KOPT-K1 (cell line): ENCODE data around the gene VMP1.

Source experiments
- H3K27ac ChIP-seq: fragments of 200-600 bp; sonication (generic); 2 replicates; pipeline ENCODE4 v1.5.1; 2016; ENCODE audit warnings: antibody characterized with exemption, mild to moderate bottlenecking, low read depth, low read length; ENCODE audit not compliant: poor library complexity, severe bottlenecking
- H3K36me3 ChIP-seq: fragments of 200-600 bp; sonication (generic); 2 replicates; pipeline ENCODE4 v1.5.1; 2017; ENCODE audit warnings: antibody characterized with exemption, mild to moderate bottlenecking, low read length, moderate library complexity; ENCODE audit not compliant: insufficient read depth
- H3K9me3 ChIP-seq: fragments of 200-600 bp; sonication (generic); 2 replicates; pipeline ENCODE4 v1.5.1; 2017; ENCODE audit warnings: antibody characterized with exemption, low read length, mild to moderate bottlenecking; ENCODE audit not compliant: insufficient read depth, poor library complexity, severe bottlenecking

Gene VMP1

GRCh38 chr17:59727817-59728533, 20.5 kb downstream of the VMP1 start:
- H3K36me3 ChIP-seq, result peaks cover 4% of the 10 kb centered on the region; the same call in 1 of the 2 replicates

GRCh38 chr17:59730268-59730834, 22.9 kb downstream of the VMP1 start:
- no peak overlapping the region for H3K27ac ChIP-seq

More at GRCh38 chr17:59727817-59728533, 20.5 kb downstream of the VMP1 start:
- Histone ChIP-seq H3K9me3 (no peaks in the 10 kb centered on the region), H3K27ac (no peak overlapping the region)

GRCh38 chr17:59733697-59734096, 26.2 kb downstream of the VMP1 start:
- Histone ChIP-seq H3K27ac (no peak overlapping the region), H3K36me3 (peaks cover 41% of the 10 kb centered on the region), H3K9me3 (no peaks in the 10 kb centered on the region)

More at GRCh38 chr17:59730268-59730834, 22.9 kb downstream of the VMP1 start:
- Histone ChIP-seq H3K36me3 (peaks cover 21% of the 10 kb centered on the region), H3K9me3 (no peaks in the 10 kb centered on the region)

GRCh38 chr17:59734226-59734625, 26.8 kb downstream of the VMP1 start:
- Histone ChIP-seq H3K36me3 (peaks cover 46% of the 10 kb centered on the region), H3K27ac (no peak overlapping the region), H3K9me3 (no peaks in the 10 kb centered on the region)

GRCh38 chr17:59737324-59737723, 29.9 kb downstream of the VMP1 start:
- Histone ChIP-seq H3K36me3 (peaks cover 54% of the 10 kb centered on the region), H3K27ac (no peak overlapping the region)

GRCh38 chr17:59743842-59744241, 36.4 kb downstream of the VMP1 start:
- Histone ChIP-seq H3K9me3 (peaks cover 15% of the 10 kb centered on the region), H3K36me3 (peaks cover 27% of the 10 kb centered on the region), H3K27ac (no peak overlapping the region)

More at GRCh38 chr17:59737324-59737723, 29.9 kb downstream of the VMP1 start:
- H3K9me3 ChIP-seq, result no peaks in the 10 kb centered on the region

GRCh38 chr17:59745040-59745439, 37.6 kb downstream of the VMP1 start:
- Histone ChIP-seq H3K36me3 (peaks cover 20% of the 10 kb centered on the region), H3K9me3 (peaks cover 15% of the 10 kb centered on the region), H3K27ac (no peak overlapping the region)

- H3K36me3 ChIP-seq, result peaks cover 19% of the 10 kb centered on the region
- H3K9me3 ChIP-seq, result peaks cover 15% of the 10 kb centered on the region
- no peak overlapping the region for H3K27ac ChIP-seq
These were observed 39.5 kb downstream of the VMP1 start for GRCh38 chr17:59746849-59747445.

GRCh38 chr17:59748591-59748990, 41.1 kb downstream of the VMP1 start:
- H3K36me3 ChIP-seq, result peaks cover 6% of the 10 kb centered on the region
- no peak overlapping the region for H3K27ac ChIP-seq
- peaks cover 4% of the 10 kb centered on the region for H3K9me3 ChIP-seq

- Histone ChIP-seq H3K9me3 (no peaks in the 10 kb centered on the region), H3K27ac (no peak overlapping the region), H3K36me3 (peaks cover 24% of the 10 kb centered on the region; the same call in 1 of the 2 replicates)
These were observed 44.5 kb downstream of the VMP1 start for GRCh38 chr17:59751955-59752413.

GRCh38 chr17:59752446-59752845, 45.0 kb downstream of the VMP1 start:
- H3K27ac ChIP-seq, result no peak overlapping the region
- no peaks in the 10 kb centered on the region for H3K9me3 ChIP-seq
- peaks cover 25% of the 10 kb centered on the region; the same call in 1 of the 2 replicates for H3K36me3 ChIP-seq

- Histone ChIP-seq H3K36me3 (peaks cover 29% of the 10 kb centered on the region), H3K9me3 (no peaks in the 10 kb centered on the region), H3K27ac (no peak overlapping the region)
These were observed 45.5 kb downstream of the VMP1 start for GRCh38 chr17:59752922-59753321.

GRCh38 chr17:59753522-59754467, 46.3 kb downstream of the VMP1 start:
- Histone ChIP-seq H3K27ac (no peak overlapping the region), H3K9me3 (peaks cover 2% of the 10 kb centered on the region), H3K36me3 (peaks cover 38% of the 10 kb centered on the region)

GRCh38 chr17:59754552-59754951, 47.1 kb downstream of the VMP1 start:
- H3K36me3 ChIP-seq, result peaks cover 43% of the 10 kb centered on the region
- H3K9me3 ChIP-seq, result peaks cover 9% of the 10 kb centered on the region
- H3K27ac ChIP-seq, result no peak overlapping the region
